H54 (cell line): ENCODE measurements around the gene SIGLEC7.

Experiments
- DNase-seq: peaks from one replicate; pipeline ENCODE4 v3.0.0; 2011; ENCODE audit warnings: low spot score, mixed read lengths; ENCODE audit not compliant: insufficient read length
- FAIRE-seq: peaks from 3 replicates; lab custom pipeline; 2011; peaks lifted over from hg19 to GRCh38; lab: Jason Lieb, UNC
- POLR2A ChIP-seq: IDR thresholded peaks from 2 replicates; pipeline ENCODE4 v1.6.1; 2011; ENCODE audit warnings: low read depth, mild to moderate bottlenecking, low read length

The SIGLEC7 gene

DNA sequence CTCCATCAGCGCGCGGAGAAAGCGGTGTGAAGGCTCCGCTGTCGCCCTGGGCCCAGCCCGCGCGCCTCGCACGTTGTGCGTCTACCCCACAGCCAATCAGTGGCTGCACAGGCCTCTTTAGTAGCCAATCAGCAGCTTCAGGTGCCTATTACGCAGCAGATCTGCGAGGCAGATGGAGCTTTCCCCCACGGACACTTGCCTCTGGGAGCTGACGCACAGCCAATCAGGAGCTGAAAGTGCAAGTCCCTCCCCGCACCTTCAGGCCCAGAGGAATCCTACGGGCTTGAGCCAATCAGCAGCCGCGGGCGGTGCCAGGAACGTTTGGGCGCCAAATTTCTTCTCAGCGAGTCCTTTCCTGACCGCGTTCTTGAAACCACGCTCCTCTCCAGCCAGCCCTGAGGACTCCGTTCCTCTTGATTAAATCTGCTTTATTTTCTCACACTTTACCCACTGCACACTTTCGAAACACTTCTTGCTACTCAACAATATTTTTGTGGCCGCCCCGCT, 39.9 kb downstream of the SIGLEC7 start:
- DNase-seq: no peak

GRCh38 chr19:51183629-51184028, 41.5 kb downstream of the SIGLEC7 start:
- FAIRE-seq: no peak
- TF ChIP-seq POLR2A: no peak
- DNase-seq: no peak

More for the DNA sequence above, 39.9 kb downstream of the SIGLEC7 start:
- FAIRE-seq: no peak
- TF ChIP-seq POLR2A: no peak

DNA sequence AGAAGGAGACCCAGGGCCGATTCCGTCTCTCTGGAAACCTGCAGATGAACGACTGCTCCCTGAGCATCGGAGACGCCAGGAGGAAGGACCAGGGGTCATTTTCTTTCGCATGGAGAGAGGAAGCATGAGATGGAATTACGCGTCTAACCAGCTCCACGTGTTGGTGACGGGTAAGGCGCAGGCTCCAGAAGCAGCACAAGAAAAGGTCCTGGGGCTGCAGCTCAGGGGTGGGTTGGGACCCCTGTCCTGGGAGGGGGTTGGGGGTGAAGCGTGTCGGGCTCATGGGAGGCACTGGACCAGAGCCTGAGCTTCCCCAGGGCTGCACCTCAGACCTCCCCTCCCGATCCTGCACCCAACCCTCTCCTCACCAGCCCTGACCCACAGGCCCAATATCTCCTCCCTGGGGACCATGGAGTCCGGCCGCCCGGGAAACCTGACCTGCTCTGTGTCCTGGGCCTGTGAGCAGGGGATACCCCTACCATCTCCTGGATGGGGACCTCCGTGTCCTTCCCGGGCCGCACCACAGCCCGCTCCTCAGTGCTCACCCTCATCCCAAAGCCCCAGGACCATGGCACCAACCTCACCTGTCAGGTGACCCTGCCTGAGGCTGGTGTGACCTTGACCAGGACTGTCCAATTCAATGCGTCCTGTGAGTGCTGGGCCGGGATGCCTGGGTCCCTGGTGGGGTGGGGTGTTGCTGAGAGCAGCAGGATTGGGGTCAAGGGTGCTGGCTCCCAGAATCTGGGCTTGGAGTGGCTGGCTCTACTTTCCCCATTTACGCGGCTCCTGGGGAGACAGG, 43.2 kb downstream of the SIGLEC7 start:
- DNase-seq: no peak
- no peak for TF ChIP-seq POLR2A
- no peak for FAIRE-seq

DNA sequence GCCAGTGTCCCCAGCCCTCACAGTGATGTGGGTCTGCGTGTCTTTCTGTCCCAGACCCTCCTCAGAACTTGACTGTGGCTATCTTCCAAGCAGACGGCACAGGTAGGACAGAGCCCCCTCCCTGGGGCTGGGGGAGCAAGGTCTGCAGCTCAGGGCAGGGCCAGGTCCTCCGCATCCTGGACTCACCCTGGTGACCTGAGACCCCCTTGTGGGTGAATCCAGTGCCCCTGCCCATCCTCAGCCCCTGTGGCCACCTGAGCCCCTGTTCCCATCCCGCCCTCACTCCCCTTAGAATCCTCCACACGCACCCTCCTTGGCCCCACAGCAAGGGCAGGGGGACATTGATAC, 43.7 kb downstream of the SIGLEC7 start:
- no peak for DNase-seq
- FAIRE-seq: no peak
- TF ChIP-seq POLR2A: no peak

GRCh38 chr19:51186323-51186722, 44.2 kb downstream of the SIGLEC7 start:
- FAIRE-seq (no peak), DNase-seq (no peak)
- TF ChIP-seq POLR2A: no peak

- DNase-seq: no peak
- no peak for TF ChIP-seq POLR2A
- FAIRE-seq: no peak
Measured at GRCh38 chr19:51187395-51188226, 45.5 kb downstream of the SIGLEC7 start.

GRCh38 chr19:51188227-51188559, 46.1 kb downstream of the SIGLEC7 start:
- TF ChIP-seq POLR2A: no peak
- DNase-seq: no peak
- FAIRE-seq: no peak

DNA sequence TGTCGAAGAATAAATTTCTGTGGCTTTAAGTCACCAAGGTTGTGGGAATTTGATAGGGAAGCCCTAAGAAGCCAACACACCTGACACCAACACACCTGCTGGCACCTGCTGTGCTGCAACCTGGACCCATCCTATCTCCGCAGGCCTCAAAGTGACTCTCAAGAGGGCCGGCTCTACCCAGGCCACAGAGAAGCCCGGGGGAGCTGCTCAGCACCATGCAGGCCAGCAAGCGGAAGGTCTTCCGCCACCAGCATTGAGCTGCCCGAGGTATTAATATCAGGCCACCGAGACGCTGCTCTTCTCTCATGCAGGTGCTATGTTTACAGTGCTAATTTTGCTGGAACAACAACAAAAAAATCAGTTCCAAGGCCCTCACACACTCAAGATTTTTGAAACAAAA, 50.6 kb downstream of the SIGLEC7 start:
- TF ChIP-seq POLR2A: no peak
- DNase-seq (no peak), FAIRE-seq (no peak)

DNA sequence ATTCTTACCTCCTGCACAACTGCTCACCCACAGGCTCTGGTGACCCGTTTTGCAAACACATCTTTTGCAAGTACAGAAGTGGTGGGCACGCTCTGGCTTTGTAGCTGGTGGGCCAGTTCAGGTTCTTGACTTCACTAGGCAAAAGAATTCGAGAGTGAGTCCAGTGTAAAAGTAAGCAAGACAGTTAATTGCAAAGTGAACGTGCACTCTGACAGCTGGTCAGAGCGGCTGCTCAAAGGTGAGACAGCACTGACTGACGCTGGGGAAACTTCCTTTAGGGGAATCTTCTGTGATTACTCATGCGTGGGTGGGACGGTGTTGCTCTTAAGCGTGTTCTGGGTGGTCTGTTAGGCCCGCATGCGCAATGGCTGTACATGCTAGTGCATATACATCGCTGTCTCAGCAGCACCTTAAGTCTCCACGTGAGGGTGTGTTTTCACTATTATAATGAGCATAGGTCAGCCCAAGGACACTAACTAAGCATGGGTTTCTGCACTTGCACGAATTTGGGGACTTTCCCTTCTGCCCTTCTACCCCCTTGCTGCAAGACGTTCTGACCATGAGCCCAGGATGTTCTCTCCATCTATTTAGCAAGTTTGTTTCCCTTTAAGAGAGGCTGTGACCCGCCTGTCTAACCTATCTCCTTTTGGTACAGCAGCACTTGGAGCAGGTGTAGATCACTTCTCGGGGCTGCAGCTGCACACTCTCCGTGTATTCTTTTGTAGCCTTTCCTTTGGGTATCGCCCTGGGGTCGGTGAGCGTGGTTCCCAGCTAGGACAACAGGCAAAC, 52.6 kb downstream of the SIGLEC7 start:
- DNase-seq (no peak), FAIRE-seq (peak; percentile 82)
- no peak for TF ChIP-seq POLR2A

GRCh38 chr19:51195316-51195586, 53.1 kb downstream of the SIGLEC7 start:
- TF ChIP-seq POLR2A: no peak
- no peak for FAIRE-seq
- no peak for DNase-seq

DNA sequence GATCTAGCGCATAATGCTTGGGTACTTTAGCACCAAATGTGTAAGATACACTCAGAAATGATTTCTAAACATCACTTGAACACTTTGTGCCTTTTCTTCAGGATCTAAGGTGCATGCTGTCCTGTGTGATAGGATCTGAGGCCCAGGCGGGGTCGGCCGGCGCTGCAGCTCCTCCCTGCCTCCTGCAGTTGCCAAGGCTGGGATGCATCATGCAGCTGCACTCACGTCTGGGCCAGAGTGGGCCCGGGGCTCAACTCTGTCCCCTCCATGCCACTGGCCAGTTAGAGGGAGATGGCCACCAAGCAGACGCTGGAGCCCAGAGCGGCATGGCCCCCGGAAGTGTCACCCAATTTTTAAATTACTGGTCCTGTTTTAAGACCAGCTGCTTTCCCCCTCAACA, 53.5 kb downstream of the SIGLEC7 start:
- no peak for TF ChIP-seq POLR2A
- DNase-seq: no peak
- no peak for FAIRE-seq

DNA sequence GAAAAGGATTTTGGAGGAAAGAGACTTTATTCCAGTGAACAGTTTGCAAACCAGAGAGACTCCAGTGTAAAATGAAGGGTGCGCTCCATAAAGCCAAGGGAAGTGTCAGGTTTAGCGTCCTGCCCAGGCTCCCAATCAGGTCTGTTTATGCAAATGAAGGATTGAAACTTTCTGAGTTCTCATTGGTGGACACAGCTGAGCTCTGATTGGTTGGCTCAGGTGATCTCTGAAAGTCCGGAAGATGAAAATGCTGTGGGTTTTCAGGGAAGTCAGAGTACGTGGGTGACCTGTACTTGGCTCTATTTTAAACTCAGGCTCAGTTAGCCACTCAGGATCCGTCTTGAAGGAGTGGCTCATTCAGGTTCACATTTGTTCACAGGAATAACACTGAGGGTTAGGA, 54.1 kb downstream of the SIGLEC7 start:
- DNase-seq: no peak
- TF ChIP-seq POLR2A: no peak
- no peak for FAIRE-seq

DNA sequence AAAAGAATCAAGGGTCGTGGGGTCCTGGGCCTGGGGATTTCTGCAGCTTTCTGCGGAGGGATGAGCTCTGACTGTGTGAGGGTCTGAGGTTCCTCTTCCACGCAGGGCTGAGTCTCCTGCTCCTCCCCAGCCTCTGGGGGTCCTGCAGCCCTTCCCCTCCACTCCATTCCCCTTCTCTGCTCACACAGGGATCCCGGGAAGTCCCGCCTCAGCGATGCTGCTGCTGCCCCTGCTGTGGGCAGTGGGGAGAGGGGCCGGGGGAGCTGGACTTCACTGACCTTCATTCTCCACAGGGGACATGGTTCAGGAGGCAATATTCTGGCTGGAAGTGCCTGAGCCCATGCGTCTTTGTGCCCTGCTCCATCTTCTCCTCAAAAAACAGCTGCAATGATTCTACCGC, 56.5 kb downstream of the SIGLEC7 start:
- no peak for TF ChIP-seq POLR2A
- DNase-seq: no peak
- no peak for FAIRE-seq

DNA sequence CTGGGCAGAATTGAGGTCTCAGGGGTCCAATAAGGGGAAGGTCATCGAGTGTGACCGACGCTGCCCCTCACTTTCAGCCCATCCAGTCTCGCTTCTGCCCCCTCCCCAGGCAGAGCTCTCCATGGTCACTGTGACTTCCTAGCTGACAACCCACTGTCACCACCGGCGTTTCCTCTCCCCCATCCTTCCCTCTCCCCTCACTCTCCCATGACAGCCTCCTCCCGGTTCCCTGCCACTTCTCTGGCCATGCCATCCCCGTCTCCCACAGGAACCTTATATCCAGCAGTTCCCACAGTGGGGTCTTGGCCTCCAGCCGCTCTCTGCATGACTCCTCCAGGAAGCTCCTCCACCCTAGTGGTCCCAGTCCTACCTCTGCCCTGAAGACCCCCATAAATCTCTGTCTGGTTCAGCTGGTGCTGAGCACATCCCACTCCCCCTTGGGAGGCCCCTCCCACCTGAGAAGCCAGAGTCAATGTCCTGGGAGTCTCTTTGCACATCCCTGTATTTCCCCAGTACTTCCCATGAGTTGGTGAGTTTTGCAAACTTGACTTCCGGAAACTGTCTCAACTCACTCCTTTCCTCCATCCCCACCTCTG, 58.1 kb downstream of the SIGLEC7 start:
- TF ChIP-seq POLR2A: no peak
- FAIRE-seq: no peak

GRCh38 chr19:51201712-51202111, 59.6 kb downstream of the SIGLEC7 start:
- no peak for TF ChIP-seq POLR2A
- DNase-seq (no peak), FAIRE-seq (no peak)

More for the DNA sequence above, 58.1 kb downstream of the SIGLEC7 start:
- DNase-seq: no peak
